A549 (cell line): Measurements from ENCODE around the gene GPR171.

Experiments
- RNF2 ChIP-seq: fragments of 200-600 bp; sonication (generic); IDR thresholded peaks from 2 replicates; pipeline ENCODE4 v1.6.1; 2016; ENCODE audit warnings: low read depth, mild to moderate bottlenecking, antibody characterized with exemption, moderate library complexity, borderline replicate concordance
- TF ChIP-seq, protein P1 (sequence below): fragments of >200 bp; sonication (Bioruptor Twin); formaldehyde crosslinking; IDR thresholded peaks from 3 replicates; pipeline ENCODE4 v1.5.1; 2016
- TF ChIP-seq, protein P2 (sequence below): IDR thresholded peaks from 2 replicates; pipeline ENCODE4 v1.6.1; 2012; ENCODE audit warnings: low read depth, borderline replicate concordance

DNA sequence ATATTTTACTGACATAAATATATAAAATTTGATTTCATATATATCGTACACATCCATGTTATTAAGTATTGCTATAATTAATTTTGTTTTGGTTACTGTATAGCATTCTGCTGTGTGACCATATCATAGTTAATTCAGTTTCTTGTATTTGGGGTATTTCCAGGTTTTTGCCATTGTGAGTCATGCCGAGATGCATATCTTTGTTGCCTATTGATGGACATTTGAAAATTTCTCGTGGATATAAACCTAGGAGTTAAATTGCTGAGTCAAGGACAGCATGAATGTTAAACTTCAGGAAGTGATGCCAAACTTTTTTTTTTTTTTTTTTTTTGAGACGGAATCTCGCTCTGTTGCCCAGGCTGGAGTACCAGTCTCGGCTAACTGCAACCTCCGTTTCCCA is 33.7 kb upstream of the GPR171 start:
- TF ChIP-seq, protein P1, sequence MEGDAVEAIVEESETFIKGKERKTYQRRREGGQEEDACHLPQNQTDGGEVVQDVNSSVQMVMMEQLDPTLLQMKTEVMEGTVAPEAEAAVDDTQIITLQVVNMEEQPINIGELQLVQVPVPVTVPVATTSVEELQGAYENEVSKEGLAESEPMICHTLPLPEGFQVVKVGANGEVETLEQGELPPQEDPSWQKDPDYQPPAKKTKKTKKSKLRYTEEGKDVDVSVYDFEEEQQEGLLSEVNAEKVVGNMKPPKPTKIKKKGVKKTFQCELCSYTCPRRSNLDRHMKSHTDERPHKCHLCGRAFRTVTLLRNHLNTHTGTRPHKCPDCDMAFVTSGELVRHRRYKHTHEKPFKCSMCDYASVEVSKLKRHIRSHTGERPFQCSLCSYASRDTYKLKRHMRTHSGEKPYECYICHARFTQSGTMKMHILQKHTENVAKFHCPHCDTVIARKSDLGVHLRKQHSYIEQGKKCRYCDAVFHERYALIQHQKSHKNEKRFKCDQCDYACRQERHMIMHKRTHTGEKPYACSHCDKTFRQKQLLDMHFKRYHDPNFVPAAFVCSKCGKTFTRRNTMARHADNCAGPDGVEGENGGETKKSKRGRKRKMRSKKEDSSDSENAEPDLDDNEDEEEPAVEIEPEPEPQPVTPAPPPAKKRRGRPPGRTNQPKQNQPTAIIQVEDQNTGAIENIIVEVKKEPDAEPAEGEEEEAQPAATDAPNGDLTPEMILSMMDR, result no peak
- TF ChIP-seq, protein P2, sequence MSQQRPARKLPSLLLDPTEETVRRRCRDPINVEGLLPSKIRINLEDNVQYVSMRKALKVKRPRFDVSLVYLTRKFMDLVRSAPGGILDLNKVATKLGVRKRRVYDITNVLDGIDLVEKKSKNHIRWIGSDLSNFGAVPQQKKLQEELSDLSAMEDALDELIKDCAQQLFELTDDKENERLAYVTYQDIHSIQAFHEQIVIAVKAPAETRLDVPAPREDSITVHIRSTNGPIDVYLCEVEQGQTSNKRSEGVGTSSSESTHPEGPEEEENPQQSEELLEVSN, result no peak
- TF ChIP-seq RNF2, result no peak
